GM18511 (cell line): ENCODE measurements around the gene RNU4-1.
"Not testable (repeated sequence)": the region's sequence is repeated elsewhere in the genome, so short reads cannot be mapped to it uniquely, and the experiment has no call there.

Experiments used
- ATAC-seq: cut with Tn5 transposase; IDR thresholded peaks from one replicate; pipeline ENCODE4 v1.9.1; 2021; ENCODE audit warnings: mild to moderate bottlenecking, moderate library complexity; ENCODE audit not compliant: unreplicated experiment

RNU4-1 gene

DNA sequence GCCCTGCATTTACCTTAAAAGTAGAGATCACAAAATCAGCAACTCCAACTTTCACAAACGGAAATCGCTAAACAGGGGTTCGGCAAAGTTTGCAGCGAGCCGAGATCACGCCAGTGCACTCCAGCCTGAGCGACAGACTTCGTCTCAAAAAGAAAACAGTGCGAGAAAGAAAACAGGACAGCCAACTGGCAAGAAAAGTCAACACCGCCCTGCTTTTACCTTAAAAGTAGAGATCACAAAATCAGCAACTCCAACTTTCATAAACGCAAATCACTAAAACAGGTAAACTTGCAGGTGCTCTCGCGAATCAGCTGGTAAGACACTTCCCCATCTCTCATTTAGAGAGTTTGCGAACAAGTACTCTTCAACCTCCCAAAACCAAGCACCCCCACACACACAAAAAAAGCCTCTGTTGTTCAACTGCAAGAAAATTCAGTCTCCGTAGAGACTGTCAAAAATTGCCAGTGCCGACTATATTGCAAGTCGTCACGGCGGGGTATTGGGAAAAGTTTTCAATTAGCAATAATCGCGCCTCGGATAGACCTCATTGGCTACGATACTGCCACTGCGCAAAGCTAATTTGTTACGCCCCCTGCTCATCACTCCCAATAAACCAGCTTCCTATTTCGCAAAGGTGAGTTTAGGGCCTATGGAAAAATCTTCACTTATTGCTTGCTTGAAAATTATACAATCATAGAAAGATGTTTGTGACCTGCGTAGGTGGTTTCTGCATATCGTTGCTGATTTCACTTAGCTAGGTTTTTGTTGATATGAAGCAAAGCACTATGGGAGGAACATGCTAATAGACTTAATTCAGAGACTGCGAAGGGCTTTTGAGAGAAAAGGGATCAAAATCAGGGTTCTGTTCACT is at the start of gene RNU4-1:
Gene RNU4-1 (minus strand): TSS at position 577 of the 871 bp plus-strand sequence.
- peak; percentile 56 for ATAC-seq

DNA sequence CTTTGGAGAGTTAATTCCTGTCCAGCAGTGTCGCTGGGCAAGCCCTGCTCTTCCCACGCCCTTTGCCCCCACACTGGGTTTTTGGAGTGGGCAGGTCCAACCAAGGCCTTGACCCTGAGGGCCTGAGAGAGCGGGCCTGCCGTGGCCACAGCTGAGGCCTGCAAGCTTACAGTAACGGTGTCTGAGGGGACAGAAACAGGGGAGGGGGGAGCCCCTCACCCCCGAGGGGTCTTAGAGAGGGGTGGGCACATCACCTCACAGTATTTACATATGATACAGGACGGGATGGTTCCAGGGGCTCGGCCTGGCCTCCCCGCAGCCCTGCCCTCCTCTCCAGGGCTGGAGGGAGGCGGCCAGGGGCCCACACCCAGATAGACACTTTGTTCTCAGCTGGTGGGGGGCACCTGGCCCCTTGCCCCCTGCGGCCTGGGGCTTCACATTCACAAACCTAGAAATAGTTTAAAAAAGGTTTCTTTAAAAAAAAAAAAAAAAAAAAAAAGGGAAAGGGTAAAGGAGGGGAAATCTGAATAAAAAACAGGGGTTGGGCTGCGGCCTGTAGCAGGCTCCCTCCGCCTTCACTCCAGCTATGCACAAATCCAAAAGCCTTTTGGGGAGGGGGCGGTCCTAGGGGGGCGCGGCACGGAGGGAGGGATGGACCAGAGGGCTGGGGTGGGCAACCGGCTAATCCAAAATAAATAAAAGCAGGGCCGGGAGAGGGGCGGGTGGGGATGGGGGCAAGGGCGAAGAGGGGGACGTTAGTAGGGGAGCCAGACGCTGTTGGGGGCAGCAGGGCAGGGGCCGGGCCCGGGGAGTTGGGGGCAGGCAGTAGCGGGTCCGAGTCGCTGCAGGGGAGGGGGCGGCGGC is 49.4 kb upstream of the RNU4-1 start:
- ATAC-seq, result no peak

DNA sequence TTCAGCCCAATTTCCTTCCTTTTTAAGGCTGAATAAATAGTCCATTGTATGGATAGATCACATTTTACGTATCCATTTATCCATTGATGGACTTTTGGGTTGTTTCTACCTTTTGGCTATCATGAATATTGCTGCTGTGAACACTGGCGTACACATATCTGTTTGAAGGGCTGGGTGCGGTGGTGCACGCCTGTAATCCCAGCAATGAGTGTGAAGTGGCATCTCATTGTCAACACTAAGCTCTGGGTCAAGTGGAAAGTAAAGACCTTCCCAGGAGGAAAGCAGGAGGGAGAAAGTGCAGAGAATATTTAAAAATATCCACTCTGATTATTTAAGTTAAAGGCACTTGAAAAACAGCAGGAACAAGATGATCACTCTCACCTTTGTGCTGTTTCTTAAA is 46.2 kb upstream of the RNU4-1 start:
- ATAC-seq, result no peak

DNA sequence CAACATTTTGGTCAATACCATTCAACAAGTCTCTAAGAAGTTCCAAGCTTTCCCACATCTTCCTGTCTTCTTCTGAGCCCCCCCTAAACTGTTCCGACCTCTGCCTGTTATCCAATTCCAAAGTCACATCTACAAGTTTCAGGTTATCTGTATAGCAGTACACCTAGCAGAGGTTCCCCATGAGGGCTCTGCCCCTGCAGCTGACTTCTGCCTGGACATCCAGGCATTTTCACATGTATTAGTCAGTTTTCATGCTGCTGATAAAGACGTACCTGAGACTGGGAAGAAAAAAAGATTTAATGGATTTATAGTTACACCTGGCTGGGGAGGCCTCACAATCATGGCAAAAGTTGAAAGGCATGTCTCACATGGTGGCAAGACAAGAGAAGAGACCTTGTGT is 44.7 kb upstream of the RNU4-1 start:
- no peak for ATAC-seq

DNA sequence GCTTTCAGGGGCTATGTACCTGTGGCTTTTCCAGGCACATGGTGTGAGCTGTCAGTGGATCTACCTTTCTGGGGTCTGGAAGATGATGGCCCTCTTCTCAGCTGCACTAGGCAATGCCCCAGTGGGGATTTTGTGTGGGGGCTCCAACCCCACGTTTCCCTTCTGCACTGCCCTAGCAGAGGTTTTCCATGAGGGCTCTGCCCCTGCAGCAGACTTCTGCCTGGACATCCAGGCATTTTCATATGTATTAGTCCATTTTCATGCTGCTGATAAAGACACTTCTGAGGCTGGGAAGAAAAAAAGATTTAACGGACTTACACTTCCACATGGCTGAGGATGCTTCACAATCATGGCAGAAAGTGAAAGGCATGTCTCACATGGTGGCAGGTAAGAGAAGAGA is 43.4 kb upstream of the RNU4-1 start:
- not testable (repeated sequence) for ATAC-seq

DNA sequence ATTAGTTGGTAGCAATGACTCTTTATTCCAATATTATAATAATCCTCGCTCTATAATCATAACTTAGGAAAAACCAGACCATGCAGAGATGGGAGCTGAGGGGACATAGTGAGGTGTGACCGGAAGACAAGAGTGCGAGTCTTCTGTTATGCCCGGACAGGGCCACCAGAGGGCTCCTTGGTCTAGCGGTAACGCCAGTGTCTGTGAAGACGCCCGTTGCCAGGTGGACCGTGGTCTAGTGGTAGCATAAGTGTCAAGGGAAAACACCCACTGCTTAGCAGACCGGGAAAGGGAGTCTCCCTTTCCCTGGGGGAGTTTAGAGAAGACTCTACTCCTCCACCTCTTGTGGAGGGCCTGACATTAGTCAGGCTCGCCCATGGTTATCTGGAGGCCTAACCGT is 42.4 kb upstream of the RNU4-1 start:
- not testable (repeated sequence) for ATAC-seq

DNA sequence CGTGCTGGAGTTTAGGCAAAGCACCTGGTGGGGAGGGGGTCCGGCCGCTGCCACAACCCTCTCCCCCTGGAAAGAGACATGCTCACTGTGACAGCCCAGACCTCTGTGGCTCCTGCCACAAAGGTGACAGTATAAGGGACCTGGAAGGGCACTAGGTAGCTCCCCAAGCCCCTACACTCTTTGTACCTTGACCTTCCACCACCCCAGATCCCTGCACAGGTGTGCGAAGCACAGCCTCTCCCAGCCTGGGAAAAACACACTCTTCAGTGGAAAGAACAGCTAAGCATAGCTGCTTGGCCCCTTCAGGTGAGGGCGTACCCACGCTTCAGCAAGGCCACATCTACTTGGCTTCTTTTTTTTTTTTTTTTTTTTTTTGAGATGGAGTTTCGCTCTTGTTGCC is 39.5 kb upstream of the RNU4-1 start:
- ATAC-seq, result no peak

DNA sequence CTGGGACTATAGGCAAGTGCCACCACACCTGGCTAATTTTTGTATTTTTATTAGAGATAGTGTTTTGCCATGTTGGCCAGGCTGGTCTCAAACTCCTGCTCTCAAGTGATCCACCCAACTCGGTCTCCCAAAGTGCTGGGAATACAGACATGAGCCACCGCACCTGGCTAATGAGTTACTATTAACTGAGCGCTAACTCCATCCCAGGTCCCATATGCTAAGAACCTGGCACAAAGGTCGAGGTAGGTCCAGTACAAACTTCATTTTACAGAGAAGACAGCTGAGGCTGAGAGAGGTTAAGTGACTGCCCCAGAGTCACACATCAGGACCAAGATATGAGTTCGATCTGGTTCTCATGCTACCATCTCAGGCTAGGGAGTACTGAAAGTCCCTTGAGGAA is 39.0 kb upstream of the RNU4-1 start:
- ATAC-seq, result no peak

DNA sequence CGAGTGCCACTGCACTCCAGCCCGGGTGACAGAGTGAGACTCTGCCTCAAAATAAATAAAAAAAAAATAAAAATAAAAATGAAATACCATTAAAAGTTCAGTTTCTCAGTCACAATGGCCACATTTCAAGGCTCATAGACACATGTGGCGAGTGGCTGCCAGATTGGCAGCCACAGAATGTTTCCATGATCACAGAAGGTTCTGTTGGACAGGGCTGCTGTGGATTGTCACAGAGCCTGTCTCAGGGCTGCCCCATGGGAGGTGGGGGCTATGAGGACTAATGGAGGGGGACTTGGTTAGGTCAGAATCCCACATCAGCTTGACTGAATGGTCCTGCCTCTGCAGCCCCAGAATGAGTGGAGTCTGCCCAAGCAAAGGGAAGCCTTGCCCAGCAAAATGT is 38.4 kb upstream of the RNU4-1 start:
- ATAC-seq, result no peak

DNA sequence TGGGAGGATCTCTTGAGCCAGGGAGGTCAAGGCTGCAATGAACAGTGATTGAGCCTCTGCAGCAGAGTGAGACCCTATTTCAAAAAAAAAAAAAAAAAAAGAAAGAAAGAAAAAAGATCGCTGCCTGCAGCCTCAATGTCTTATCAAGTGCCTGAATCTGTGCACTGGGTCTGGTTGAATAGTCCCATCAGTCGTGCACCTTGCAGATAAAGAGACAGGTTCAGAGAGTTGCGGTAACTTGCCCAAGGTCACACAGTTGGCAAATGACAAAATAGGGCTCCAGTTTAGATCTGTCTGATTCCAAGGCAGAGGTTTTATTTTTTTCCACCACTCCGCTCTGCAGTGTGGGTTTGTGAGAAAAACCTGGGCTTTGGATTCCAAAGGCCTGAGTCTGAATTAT is 35.2 kb upstream of the RNU4-1 start:
- no peak for ATAC-seq

DNA sequence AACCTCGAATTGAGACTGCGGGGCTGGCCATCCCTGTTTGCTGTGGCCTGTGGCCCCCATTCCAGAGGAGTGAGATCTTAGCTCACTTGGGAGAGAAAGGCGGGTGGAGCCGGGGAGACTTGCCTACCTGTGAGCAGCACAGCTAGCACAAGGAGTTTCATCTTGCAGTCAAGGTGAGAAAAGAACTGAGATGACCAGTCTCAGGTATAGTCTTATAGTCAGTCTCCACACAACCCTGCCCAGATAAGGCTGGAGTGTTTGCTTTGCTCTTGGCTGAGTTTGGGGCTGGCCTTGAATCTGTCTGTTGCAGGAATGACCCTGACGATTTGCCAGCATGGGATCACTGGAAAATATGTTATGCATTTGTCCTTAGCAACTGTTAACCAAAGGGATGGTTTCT is 34.6 kb upstream of the RNU4-1 start, which contains the start of gene PLA2G1B:
Gene PLA2G1B (minus strand): TSS at position 187 of the 400 bp plus-strand sequence. CDS start 26 bp downstream, at position 161.
- no peak for ATAC-seq

DNA sequence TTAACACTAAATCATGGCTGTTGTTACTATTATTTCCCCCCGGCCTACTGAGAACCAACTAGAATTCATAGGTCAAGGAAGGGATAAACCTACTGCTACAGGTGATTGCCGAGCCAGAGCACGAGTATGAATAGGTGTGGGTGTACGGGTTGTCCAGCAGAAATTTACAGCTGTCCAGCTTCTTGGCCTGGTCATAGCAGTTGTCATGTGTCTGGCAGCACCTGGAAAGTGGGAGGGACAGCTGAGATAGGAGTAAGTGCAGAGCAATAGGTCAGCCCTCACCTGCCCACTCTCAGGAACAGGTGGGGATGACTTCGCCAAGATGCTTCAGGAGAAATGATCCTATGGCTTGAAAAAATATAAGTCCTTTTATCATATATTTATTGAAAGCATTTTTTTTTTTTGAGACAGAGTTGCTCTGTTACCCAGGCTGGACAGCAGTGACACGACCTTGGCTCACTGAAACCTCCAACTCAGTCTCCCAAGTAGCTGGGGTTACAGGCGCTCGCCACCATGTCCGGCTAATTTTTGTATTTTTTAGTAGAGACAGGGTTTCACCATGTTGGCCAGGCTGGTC is 31.9 kb upstream of the RNU4-1 start:
- no peak for ATAC-seq

DNA sequence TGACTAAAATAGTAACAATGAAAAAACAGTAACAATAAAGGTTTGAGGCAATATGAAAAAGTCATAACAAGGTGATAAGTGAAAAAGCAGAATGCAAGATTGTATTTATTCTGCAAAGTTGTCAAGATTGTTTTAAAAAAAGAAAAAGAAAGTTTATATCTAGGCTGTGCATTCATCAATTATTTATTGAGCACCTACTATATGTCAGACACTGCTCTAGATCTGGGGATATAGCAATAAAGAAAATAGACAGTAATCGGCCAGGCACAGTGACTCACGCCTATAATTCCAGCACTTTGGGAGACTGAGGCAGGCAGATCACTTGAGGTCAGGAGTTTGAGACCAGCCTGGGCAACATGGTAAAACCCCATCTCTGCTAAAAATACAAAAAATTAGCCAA is 30.7 kb upstream of the RNU4-1 start:
- no peak for ATAC-seq

DNA sequence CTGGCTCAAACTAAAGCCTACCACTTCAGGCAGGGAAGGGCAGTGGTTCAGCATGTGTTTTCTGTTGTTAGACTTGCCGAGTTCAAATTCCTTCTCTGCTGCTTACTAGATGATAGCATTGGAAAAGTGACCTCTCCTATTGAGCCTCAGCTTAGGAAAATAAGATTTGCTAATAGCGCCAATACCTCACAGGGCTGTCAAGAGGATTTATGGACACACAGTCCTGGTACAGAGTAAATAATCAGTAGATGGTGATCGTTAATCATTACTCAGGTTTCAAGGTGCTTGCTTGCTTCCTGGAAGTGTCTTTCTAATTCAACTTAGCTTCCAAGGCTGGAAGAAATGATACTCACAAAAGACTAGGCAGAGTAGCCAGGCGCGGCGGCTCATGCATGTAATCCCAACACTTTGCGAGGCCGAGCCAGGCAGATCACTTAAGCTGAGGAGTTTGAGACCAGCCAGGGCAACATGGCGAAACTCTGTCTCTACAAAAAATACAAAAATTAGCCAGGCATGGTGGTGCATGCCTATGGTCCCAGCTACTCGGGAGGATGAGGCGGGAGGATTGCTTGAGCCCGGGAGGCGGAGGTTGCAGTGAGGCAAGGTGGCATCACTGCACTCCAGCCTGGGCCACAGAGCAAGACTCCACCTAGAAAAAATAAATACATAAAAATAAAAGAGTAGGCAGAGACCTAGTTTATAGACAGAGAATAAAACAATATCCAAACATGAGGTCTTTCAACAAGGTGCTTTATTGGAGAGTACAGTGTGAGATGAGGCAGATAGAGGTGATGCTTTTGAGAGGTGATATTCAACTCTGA is 28.6 kb upstream of the RNU4-1 start:
- no peak for ATAC-seq

DNA sequence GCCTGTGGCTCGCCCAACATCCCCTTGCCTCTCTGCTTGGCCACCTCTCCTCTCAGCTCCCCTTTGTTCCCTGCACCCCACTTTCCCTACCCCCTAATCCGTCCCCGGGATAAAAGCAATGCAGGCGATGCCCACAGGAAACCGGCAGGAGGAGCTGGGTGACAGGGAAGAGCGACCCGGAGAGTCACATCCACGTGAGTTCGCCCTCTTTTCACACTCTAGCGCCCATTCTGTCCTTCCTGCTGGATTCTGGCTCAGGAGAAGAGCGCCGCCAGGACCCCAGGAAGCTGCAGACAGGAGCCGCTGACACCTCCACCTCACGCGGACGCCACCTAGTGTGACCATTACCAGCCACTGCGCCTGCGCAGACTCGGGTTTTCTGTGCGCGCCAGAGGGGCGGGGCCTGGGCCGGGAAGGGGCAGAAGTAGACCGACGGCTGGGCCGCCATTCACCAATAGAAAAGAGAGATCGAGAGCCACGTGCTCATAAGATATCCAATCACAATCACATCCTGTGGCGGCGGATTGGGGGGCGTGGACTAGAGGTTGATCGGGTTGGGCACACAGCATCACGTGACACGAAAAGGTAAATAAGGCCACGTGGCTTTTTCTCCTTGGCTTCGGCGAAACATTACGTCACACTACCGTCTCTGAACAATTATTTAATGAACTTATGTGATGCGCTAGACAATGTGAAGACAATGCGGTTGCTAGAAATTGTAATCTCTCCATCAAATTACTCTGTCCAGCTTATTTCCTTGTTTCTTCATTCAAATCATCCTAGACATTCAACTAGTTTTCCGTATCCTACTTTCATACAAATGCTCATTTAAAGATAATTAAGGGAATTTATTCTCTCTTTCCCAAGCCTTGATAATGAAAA is 24.4 kb upstream of the RNU4-1 start:
- peak; percentile 99 for ATAC-seq

DNA sequence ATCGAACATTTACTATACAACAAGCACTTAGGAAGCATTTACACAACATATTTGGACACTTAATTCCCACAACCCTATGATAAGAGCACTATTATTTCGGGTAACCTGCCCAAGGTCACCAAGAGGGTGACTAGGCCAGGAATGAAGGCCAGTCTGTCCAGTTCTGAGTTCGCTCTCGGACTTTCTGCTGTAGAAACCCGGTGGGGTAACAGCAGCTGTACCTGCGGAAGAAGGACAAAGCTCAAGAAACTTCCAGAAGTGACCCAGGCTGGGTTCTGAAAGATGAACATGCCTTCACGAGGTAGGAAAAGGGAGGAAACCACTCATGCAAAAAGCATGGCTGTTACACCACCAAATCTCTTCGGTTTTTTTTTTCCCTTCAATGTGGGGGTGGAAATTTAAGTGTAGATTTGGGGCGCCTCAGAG is 23.8 kb upstream of the RNU4-1 start:
- no peak for ATAC-seq

DNA sequence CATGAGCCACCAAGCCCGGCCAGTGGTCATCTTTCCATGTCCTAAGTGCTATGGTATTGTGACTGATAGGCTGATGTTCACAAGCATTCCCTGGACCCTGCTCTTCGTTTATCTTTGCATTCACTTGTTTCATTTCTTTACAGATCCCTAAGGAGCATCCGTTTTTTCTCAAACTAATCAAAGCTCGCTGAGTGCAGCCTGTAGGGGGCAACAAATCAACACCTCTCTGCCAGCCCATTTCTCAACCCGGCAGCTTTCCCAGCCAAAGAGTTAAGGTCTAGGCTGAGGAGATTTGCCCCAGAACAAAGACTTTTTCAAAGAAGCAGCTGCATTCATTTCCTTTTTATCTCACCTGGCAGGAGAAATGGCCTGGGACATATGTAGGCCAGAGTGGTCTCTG is 21.2 kb upstream of the RNU4-1 start:
- no peak for ATAC-seq

DNA sequence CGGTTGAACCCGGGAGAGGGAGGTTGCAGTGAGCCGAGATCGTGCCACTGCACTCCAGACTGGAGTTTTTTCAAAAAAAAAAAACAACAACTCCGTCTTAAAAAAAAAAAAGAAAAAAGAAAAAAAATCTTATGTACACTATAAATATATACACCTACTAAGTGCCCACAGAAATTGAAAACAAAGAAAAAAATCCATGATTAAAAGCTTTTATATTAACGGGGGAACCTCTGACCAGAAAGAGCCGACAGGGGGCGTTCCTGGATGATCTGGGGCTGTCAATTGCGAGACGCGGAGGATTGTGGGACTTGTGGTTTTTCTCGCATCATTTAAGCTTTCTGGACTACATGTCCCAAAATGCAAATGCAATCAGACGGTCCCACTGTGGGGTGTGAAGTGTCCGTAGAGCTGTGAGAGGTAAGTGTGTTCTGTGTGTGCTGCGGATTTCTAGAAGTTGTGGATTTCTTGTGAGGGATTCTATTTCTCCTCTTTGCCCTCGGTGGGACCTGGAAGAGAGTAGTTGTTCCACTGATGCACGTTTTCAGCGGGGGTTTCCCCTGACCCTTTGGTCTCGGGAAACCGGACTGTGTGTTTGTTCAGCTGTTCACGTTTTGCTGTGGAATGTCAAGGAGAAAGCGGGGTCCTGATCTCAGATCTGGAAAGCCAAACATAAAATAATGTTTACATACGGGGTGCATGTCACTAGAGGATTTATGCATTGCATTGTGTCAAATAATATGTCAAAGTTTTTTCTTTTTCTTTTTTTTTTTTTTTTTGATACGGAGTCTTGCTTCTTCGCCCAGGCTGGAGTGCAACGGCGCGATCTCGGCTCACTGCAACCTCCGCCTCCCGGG is 9.2 kb upstream of the RNU4-1 start, which contains the start of gene SIRT4:
Gene SIRT4 (plus strand): TSS at position 360 of the 854 bp plus-strand sequence. CDS start 1,241 bp downstream, outside the sequence.
- ATAC-seq, result peak; percentile 99

DNA sequence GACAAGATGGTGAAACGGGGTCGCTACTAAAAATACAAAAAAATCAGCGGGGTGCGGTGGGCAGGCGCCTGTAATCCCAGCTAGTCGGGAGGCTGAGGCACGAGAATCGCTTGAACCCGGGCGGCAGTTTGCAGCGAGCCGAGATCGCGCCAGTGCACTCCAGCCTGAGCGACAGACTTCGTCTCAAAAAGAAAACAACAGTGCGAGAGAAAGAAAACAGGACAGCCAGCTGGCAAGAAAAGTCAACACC is 701 bp downstream of the RNU4-1 start:
- ATAC-seq, result peak; percentile 12
